DMS153 treated with DMSO at 0.1 percent for 48 hours (cell line): ENCODE results near the gene RPP25.

Source experiments
- DNase-seq: peaks from one replicate; lab custom pipeline; 2025; ENCODE audit not compliant: unreplicated experiment; lab: John Stamatoyannopoulos, UW

RPP25 gene

GRCh38 chr15:74956648-74957475, at the start of gene RPP25:
RPP25 (minus strand) TSS chr15:74956772; CDS start chr15:74956583, 189 bp downstream.
- DNase-seq: peak; percentile 30

- DNase-seq: no peak
These were observed 45.8 kb upstream of the RPP25 start for GRCh38 chr15:75002398-75002797.

GRCh38 chr15:75001310-75001709, 44.7 kb upstream of the RPP25 start:
- DNase-seq: no peak

- no peak for DNase-seq
These were observed 41.0 kb upstream of the RPP25 start for GRCh38 chr15:74997543-74997942.

GRCh38 chr15:74997141-74997540, 40.6 kb upstream of the RPP25 start:
- DNase-seq: no peak

GRCh38 chr15:74995779-74996765, 39.5 kb upstream of the RPP25 start:
- no peak for DNase-seq

GRCh38 chr15:74995182-74995778, 38.7 kb upstream of the RPP25 start, which contains the start of gene SCAMP5:
SCAMP5 (plus strand) TSS chr15:74995563; CDS start chr15:75011840, 16,277 bp downstream.
- peak; percentile 37 for DNase-seq

GRCh38 chr15:74994685-74995084, 38.1 kb upstream of the RPP25 start:
- no peak for DNase-seq

GRCh38 chr15:74994236-74994635, 37.7 kb upstream of the RPP25 start:
- no peak for DNase-seq

GRCh38 chr15:74992619-74993018, 36.0 kb upstream of the RPP25 start:
- no peak for DNase-seq

- DNase-seq: no peak
These were observed 33.0 kb upstream of the RPP25 start for GRCh38 chr15:74989527-74989926.

- DNase-seq: no peak
These were observed 31.6 kb upstream of the RPP25 start for GRCh38 chr15:74988007-74988800.

- no peak for DNase-seq
These were observed 27.2 kb upstream of the RPP25 start for GRCh38 chr15:74983725-74984231.

- DNase-seq: no peak
These were observed 25.6 kb upstream of the RPP25 start for GRCh38 chr15:74982183-74982582.

GRCh38 chr15:74978503-74978902, 21.9 kb upstream of the RPP25 start:
- DNase-seq: no peak

- no peak for DNase-seq
These were observed 21.5 kb upstream of the RPP25 start for GRCh38 chr15:74978077-74978476.

GRCh38 chr15:74977599-74977998, 21.0 kb upstream of the RPP25 start:
- DNase-seq: no peak

- DNase-seq: no peak
These were observed 19.6 kb upstream of the RPP25 start for GRCh38 chr15:74976159-74976558.

GRCh38 chr15:74967670-74968069, 11.1 kb upstream of the RPP25 start:
- no peak for DNase-seq

GRCh38 chr15:74964794-74965193, 8.2 kb upstream of the RPP25 start:
- DNase-seq: no peak
